Liver (tissue), 9 donors: ENCODE measurements around the gene FMO4. TPM values are rescaled to one million over a fixed set of nuclear protein-coding genes. Genes with fewer than 3 reads are reported as not detected.
A peak's percentile ranks its signal among the peaks of the same experiment; 100 is the strongest.

Experiments
- DNase-seq: peaks from one replicate; pipeline ENCODE4 v3.0.0-alpha.2; 2017; ENCODE audit warnings: low spot score
- H3K27ac ChIP-seq, 2 donors: one replicate each; pipeline ENCODE4 v1.7.0; 2013; ENCODE audit warnings: inconsistent platforms in 2 of 2, low read length in 2 of 2, control low read depth in 1 of 2, low read depth in 1 of 2, mild to moderate bottlenecking in 1 of 2
- H3K27me3 ChIP-seq, 4 donors: one replicate each; pipeline versions ENCODE4 v1.6.1 to v1.7.0; 2013; ENCODE audit warnings: low read length in 3 of 4, inconsistent platforms in 1 of 4, mild to moderate bottlenecking in 1 of 4, moderate library complexity in 1 of 4; ENCODE audit not compliant: control insufficient read depth in 4 of 4, insufficient read depth in 4 of 4
- H3K36me3 ChIP-seq, 4 donors: one replicate each; pipeline versions ENCODE4 v1.6.1 to v1.7.0; 2013; ENCODE audit warnings: low read length in 3 of 4, mild to moderate bottlenecking in 3 of 4, low read depth in 1 of 4, moderate library complexity in 1 of 4; ENCODE audit not compliant: control insufficient read depth in 4 of 4, insufficient read depth in 3 of 4
- H3K4me1 ChIP-seq, 4 donors: one replicate each; pipeline versions ENCODE4 v1.6.1 to v1.7.0; 2013; ENCODE audit warnings: low read length in 3 of 4, mild to moderate bottlenecking in 3 of 4, moderate library complexity in 1 of 4; ENCODE audit not compliant: control insufficient read depth in 4 of 4, insufficient read depth in 4 of 4
- H3K4me3 ChIP-seq, 3 donors: one replicate each; pipeline versions ENCODE4 v1.6.1 to v1.7.0; 2013; ENCODE audit warnings: low read length in 3 of 3, control low read depth in 1 of 3, low read depth in 1 of 3, mild to moderate bottlenecking in 1 of 3
- H3K9ac ChIP-seq, 2 donors: one replicate each; pipeline ENCODE4 v1.7.0; 2013; ENCODE audit warnings: low read length in 2 of 2, mild to moderate bottlenecking in 2 of 2, moderate library complexity in 2 of 2, control low read depth in 1 of 2, low read depth in 1 of 2
- H3K9me3 ChIP-seq, 4 donors: one replicate each; pipeline versions ENCODE4 v1.6.1 to v1.7.0; 2013; ENCODE audit warnings: low read length in 3 of 4; ENCODE audit not compliant: control insufficient read depth in 4 of 4
- ATF3 ChIP-seq: IDR thresholded peaks from 2 replicates; pipeline ENCODE4 v1.6.1; 2016; ENCODE audit warnings: antibody characterized with exemption
- CTCF ChIP-seq: fragments of 150-350 bp; IDR thresholded peaks from 2 replicates; pipeline ENCODE4 v1.5.1; 2017; ENCODE audit warnings: improper control_type of control experiment, low read depth, low read length; ENCODE audit not compliant: missing input control
- EGR1 ChIP-seq, 2 donors: IDR thresholded peaks; 2 replicates each; pipeline ENCODE4 v1.6.1; 2016 to 2018; ENCODE audit warnings: antibody characterized with exemption in 2 of 2, low read depth in 2 of 2
- FOXA1 ChIP-seq: IDR thresholded peaks from 2 replicates; pipeline ENCODE4 v1.6.1; 2016; ENCODE audit warnings: antibody characterized with exemption
- FOXA2 ChIP-seq: IDR thresholded peaks from 2 replicates; pipeline ENCODE4 v1.6.1; 2016; ENCODE audit warnings: antibody characterized with exemption
- GABPA ChIP-seq, 2 donors: IDR thresholded peaks in 1 of 2; conservative IDR thresholded peaks in 1 of 2; 2 replicates each; pipeline ENCODE4 v1.6.1; 2016; ENCODE audit warnings: antibody characterized with exemption in 2 of 2, mild to moderate bottlenecking in 1 of 2, moderate library complexity in 1 of 2
- HNF4A ChIP-seq, 2 donors: conservative IDR thresholded peaks; 2 replicates each; pipeline ENCODE4 v1.6.1; 2016; ENCODE audit warnings: antibody characterized with exemption in 2 of 2, mild to moderate bottlenecking in 2 of 2
- HNF4G ChIP-seq: IDR thresholded peaks from 2 replicates; pipeline ENCODE4 v1.6.1; 2016; ENCODE audit warnings: antibody characterized with exemption
- JUND ChIP-seq, 2 donors: IDR thresholded peaks; 2 replicates each; pipeline ENCODE4 v1.6.1; 2016; ENCODE audit warnings: antibody characterized with exemption in 2 of 2
- MAX ChIP-seq: IDR thresholded peaks from 2 replicates; pipeline ENCODE4 v1.6.1; 2016; ENCODE audit warnings: antibody characterized with exemption
- NR2F2 ChIP-seq: IDR thresholded peaks from 2 replicates; pipeline ENCODE4 v1.6.1; 2016; ENCODE audit warnings: antibody characterized with exemption
- RAD21 ChIP-seq, 2 donors: IDR thresholded peaks; 2 replicates each; pipeline ENCODE4 v1.6.1; 2016; ENCODE audit warnings: antibody characterized with exemption in 2 of 2, mild to moderate bottlenecking in 2 of 2
- REST ChIP-seq: IDR thresholded peaks from 2 replicates; pipeline ENCODE4 v1.6.1; 2016; ENCODE audit warnings: antibody characterized with exemption, mild to moderate bottlenecking
- RXRA ChIP-seq, 2 donors: IDR thresholded peaks; 2 replicates each; pipeline ENCODE4 v1.6.1; 2017 to 2018; ENCODE audit warnings: antibody characterized with exemption in 2 of 2, mild to moderate bottlenecking in 1 of 2
- TAF1 ChIP-seq: conservative IDR thresholded peaks from 2 replicates; pipeline ENCODE4 v1.6.1; 2016; ENCODE audit warnings: antibody characterized with exemption, mild to moderate bottlenecking
- YY1 ChIP-seq: IDR thresholded peaks from 2 replicates; pipeline ENCODE4 v1.6.1; 2016; ENCODE audit warnings: antibody characterized with exemption, mild to moderate bottlenecking
- WGBS: extraction: QIAGEN DNeasy Blood & Tissue Kit; methylation state at CpG from one replicate; pipeline ENCODE4 v1.1.7; 2013; 5-methylcytosine and 5-hydroxymethylcytosine counted together
- polyA plus RNA-seq, 2 donors: library from polyadenylated mRNA; stranded (reverse) in 1 of 2; unstranded in 1 of 2; fragments of 200-250 nt in 1 of 2; fragments of >200 nt in 1 of 2; fragmentation: Nextera tagmentation in 1 of 2; extraction: Ambion mirVana in 1 of 2; gene quantifications; one replicate each; pipeline versions ENCODE4 v1.2.1 to v1.2.3, GENCODE V29; 2013 to 2015
- total RNA-seq, 2 donors: library from RNA; depleted of rRNA; stranded (reverse); fragments of >200 nt; gene quantifications; one replicate each; pipeline ENCODE4 v1.2.3, GENCODE V29; 2014
- TF ChIP-seq, protein P1 (sequence below): IDR thresholded peaks from 2 replicates; pipeline ENCODE4 v1.6.1; 2016; ENCODE audit warnings: antibody characterized with exemption
- donor health status: healthy.
- donor health status: healthy.
- donor health status: healthy.
- donor health status: healthy.
- donor health status: healthy.

FMO4 gene
- total and polyA plus RNA-seq, 4 donors: 7.2 to 26.9 (median 9.3) TPM

GRCh38 chr1:171352554-171352953 lies 38.6 kb downstream of the FMO4 start:
- Histone ChIP-seq H3K27ac (peak overlapping the region; percentile 32 to 79), H3K9ac (no peak overlapping the region), H3K27me3 (no peaks in the 10 kb centered on the region), H3K4me1 (peaks cover 4 to 8% (median 8%) of the 10 kb centered on the region in 4 donors), H3K9me3 (no peaks in the 10 kb centered on the region), H3K4me3 (no peak overlapping the region), H3K36me3 (no peaks in the 10 kb centered on the region)
- TF ChIP-seq REST (no peak), NR2F2 (no peak), TAF1 (no peak), JUND (IDR thresholded peaks at IDR 0.05) (no peak)
- no peak for DNase-seq
- 91% methylated on average over 2 of the region's 2 CpGs for WGBS

DNA sequence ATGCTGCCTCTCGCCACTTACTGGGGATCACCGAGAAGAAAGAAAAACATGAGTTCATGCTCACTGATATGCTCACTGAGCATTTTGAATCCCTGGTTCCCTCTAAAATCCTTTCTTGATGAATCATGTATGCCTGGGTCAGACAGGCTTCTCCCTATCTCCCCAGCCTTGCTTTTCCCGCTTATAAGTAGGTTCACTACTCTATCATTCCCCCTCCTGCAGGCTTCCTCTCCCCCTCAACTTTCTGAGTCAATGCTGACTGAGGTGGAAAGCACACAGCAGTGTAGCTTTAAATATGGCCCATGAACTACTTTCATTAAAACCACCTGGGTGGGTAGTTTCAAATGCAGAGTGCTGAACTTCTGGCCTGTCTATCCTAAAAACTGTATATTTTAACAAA lies 41.7 kb downstream of the FMO4 start:
- 91% methylated on average over 3 of the region's 3 CpGs for WGBS
- DNase-seq: no peak
- Histone ChIP-seq H3K4me1 (peaks cover 8 to 22% (median 12%) of the 10 kb centered on the region in 4 donors), H3K4me3 (no peak overlapping the region), H3K27me3 (no peaks in the 10 kb centered on the region), H3K27ac (no peak overlapping the region), H3K9ac (no peak overlapping the region), H3K9me3 (no peaks in the 10 kb centered on the region), H3K36me3 (no peaks in the 10 kb centered on the region)
- TF ChIP-seq MAX: no peak
- TF ChIP-seq RXRA (IDR thresholded peaks at IDR 0.05): no peak
- no peak for TF ChIP-seq FOXA2
- no peak for TF ChIP-seq TAF1
- TF ChIP-seq CTCF: no peak
- no peak for TF ChIP-seq ATF3
- TF ChIP-seq GABPA (IDR thresholded peaks at IDR 0.05 in 1 of 2, conservative IDR thresholded peaks at IDR 0.05 in 1 of 2): no peak
- TF ChIP-seq, protein P1, sequence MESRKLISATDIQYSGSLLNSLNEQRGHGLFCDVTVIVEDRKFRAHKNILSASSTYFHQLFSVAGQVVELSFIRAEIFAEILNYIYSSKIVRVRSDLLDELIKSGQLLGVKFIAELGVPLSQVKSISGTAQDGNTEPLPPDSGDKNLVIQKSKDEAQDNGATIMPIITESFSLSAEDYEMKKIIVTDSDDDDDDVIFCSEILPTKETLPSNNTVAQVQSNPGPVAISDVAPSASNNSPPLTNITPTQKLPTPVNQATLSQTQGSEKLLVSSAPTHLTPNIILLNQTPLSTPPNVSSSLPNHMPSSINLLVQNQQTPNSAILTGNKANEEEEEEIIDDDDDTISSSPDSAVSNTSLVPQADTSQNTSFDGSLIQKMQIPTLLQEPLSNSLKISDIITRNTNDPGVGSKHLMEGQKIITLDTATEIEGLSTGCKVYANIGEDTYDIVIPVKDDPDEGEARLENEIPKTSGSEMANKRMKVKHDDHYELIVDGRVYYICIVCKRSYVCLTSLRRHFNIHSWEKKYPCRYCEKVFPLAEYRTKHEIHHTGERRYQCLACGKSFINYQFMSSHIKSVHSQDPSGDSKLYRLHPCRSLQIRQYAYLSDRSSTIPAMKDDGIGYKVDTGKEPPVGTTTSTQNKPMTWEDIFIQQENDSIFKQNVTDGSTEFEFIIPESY: no peak
- TF ChIP-seq NR2F2: no peak
- TF ChIP-seq YY1: no peak
- no peak for TF ChIP-seq JUND (IDR thresholded peaks at IDR 0.05)
- TF ChIP-seq EGR1 (IDR thresholded peaks at IDR 0.05; ENCODE audit: low read depth in 2 of 2): no peak
- no peak for TF ChIP-seq RAD21 (IDR thresholded peaks at IDR 0.05)
- TF ChIP-seq FOXA1: no peak
- no peak for TF ChIP-seq HNF4A (conservative IDR thresholded peaks at IDR 0.05)
- no peak for TF ChIP-seq HNF4G
- no peak for TF ChIP-seq REST
